ENCODE measurements around the gene SERPINB1. TPM values are rescaled to one million over a fixed set of nuclear protein-coding genes. Genes with fewer than 3 reads are reported as not detected.

SERPINB1 gene
- total RNA-seq, 1 experiment from 2014 or later = 73.2 TPM

- no peak for TF ChIP-seq MAX (IDR thresholded peaks at IDR 0.05)
- no peak for TF ChIP-seq POLR2A (IDR thresholded peaks at IDR 0.05; ENCODE audit: borderline replicate concordance, extremely low read depth, insufficient read depth, insufficient read length)
- peak; percentile 58 for TF ChIP-seq SP1 (IDR thresholded peaks at IDR 0.05; ENCODE audit: low read depth)
These were observed 23.7 kb downstream of the SERPINB1 start (continued) for GRCh38 chr6:2817903-2818443.

DNA sequence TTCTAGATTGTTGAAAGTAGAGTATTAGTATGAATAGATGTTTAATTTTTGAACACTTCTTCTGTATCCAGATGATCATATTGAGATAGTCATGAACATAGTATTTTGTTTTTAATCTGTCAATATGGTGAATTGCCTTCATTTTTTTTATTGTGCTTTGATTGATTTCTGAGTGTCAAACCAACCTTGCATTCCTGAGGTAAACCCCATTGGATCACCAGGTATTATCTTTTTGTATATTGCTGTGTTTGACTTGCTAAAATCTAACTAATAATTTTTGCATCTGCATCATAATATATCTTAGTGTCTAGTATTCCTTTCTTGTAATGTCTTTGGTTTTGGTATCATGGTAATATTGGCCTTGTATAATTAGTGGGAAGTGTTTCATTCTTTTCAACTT, 25.5 kb downstream of the SERPINB1 start:
- H3K4me1 ChIP-seq (ENCODE audit: control insufficient read depth in 1 of 2, insufficient read depth in 2 of 2, low read length in 2 of 2) = peaks cover 4 to 18% of the 10 kb centered on the region in 2 experiments
- no peaks in the 10 kb centered on the region for H3K9me2 ChIP-seq (ENCODE audit: insufficient read depth)
- no peak overlapping the region for H2AFZ ChIP-seq (ENCODE audit: low read depth, low read length, poor library complexity, severe bottlenecking)
- no peak overlapping the region for H3K4me3 ChIP-seq (replicated peaks in 1 of 2; ENCODE audit: low read depth in 1 of 2, low read length in 2 of 2)
- H3K27ac ChIP-seq (ENCODE audit: low read depth, low read length) = no peak overlapping the region
- H3K36me3 ChIP-seq (ENCODE audit: control insufficient read depth in 1 of 2, insufficient read depth in 2 of 2, low read length in 2 of 2) = no peaks in the 10 kb centered on the region
- no peak overlapping the region for H3K9ac ChIP-seq (ENCODE audit: low read length)
- no peak for DNase-seq (ENCODE audit: low read depth, low spot score)
- CTCF ChIA-PET = no interaction called here
- no TSS peak for BruUV-seq (replicated peaks)
- no peak overlapping the region for H3K4me2 ChIP-seq (ENCODE audit: low read length)
- no peaks in the 10 kb centered on the region for H3K27me3 ChIP-seq (ENCODE audit: insufficient read depth, low read length)
- RAD21 ChIA-PET (ENCODE audit: low non-redundant PET in 1 of 2, low total read pairs in 2 of 2, uncharacterized antibody in 2 of 2, unreplicated experiment in 2 of 2) = no interaction called here
- TF ChIP-seq CBX3 (IDR thresholded peaks at IDR 0.05; ENCODE audit: low read depth) = peak; percentile 68; the same call in 1 of the 2 replicates
- no peak for TF ChIP-seq ZFX (IDR thresholded peaks at IDR 0.05)
- POLR2A ChIA-PET = no interaction called here
- no peaks in the 10 kb centered on the region for H4K20me1 ChIP-seq (ENCODE audit: insufficient read depth)
- no peaks in the 10 kb centered on the region for H3K79me2 ChIP-seq (ENCODE audit: insufficient read depth, low read length)
- no peak for ATAC-seq
- intact Hi-C loops (cut with micrococcal nuclease) = no loop called here
- H3K9me3 ChIP-seq (ENCODE audit: control insufficient read depth in 1 of 2, insufficient read depth in 1 of 2, low read depth in 1 of 2, low read length in 2 of 2) = peaks cover 5 to 7% of the 10 kb centered on the region in 2 experiments; a peak in 2 of 4 replicates

- no TSS peak for BruUV-seq (replicated peaks)
- H3K4me1 ChIP-seq (ENCODE audit: control insufficient read depth in 1 of 2, insufficient read depth in 2 of 2, low read length in 2 of 2) = peaks cover 14 to 32% of the 10 kb centered on the region in 2 experiments
- H3K9ac ChIP-seq (ENCODE audit: low read length) = no peak overlapping the region
- RAD21 ChIA-PET (ENCODE audit: low non-redundant PET in 1 of 2, low total read pairs in 2 of 2, uncharacterized antibody in 2 of 2, unreplicated experiment in 2 of 2) = no interaction called here
- no peak for DNase-seq (ENCODE audit: low read depth, low spot score)
- no peak overlapping the region for H3K27ac ChIP-seq (ENCODE audit: low read depth, low read length)
- intact Hi-C loops (cut with micrococcal nuclease) = no loop called here
- H3K9me3 ChIP-seq (ENCODE audit: control insufficient read depth in 1 of 2, insufficient read depth in 1 of 2, low read depth in 1 of 2, low read length in 2 of 2) = peaks cover 5 to 7% of the 10 kb centered on the region in 2 experiments; a peak in 2 of 4 replicates
- no peaks in the 10 kb centered on the region for H3K9me2 ChIP-seq (ENCODE audit: insufficient read depth)
- no peak for ATAC-seq
- no peak overlapping the region for H3K4me2 ChIP-seq (ENCODE audit: low read length)
- no peak overlapping the region for H3K4me3 ChIP-seq (replicated peaks in 1 of 2; ENCODE audit: low read depth in 1 of 2, low read length in 2 of 2)
- no peaks in the 10 kb centered on the region for H3K27me3 ChIP-seq (ENCODE audit: insufficient read depth, low read length)
- H3K79me2 ChIP-seq (ENCODE audit: insufficient read depth, low read length) = no peaks in the 10 kb centered on the region
- CTCF ChIA-PET = no interaction called here
- H3K36me3 ChIP-seq (ENCODE audit: control insufficient read depth in 1 of 2, insufficient read depth in 2 of 2, low read length in 2 of 2) = no peaks in the 10 kb centered on the region
- no peak overlapping the region for H2AFZ ChIP-seq (ENCODE audit: low read depth, low read length, poor library complexity, severe bottlenecking)
- H4K20me1 ChIP-seq (ENCODE audit: insufficient read depth) = no peaks in the 10 kb centered on the region
- POLR2A ChIA-PET = no interaction called here
- TF ChIP-seq FOSL1 (IDR thresholded peaks at IDR 0.05; ENCODE audit: low read depth) (no peak), YY1 (IDR thresholded peaks at IDR 0.05; ENCODE audit: extremely low read depth, insufficient replicate concordance, low read depth, low read length) (no peak), POLR2AphosphoS5 (IDR thresholded peaks at IDR 0.05; ENCODE audit: low read depth, low read length) (no peak), POLR2A (IDR thresholded peaks at IDR 0.05; ENCODE audit: borderline replicate concordance, extremely low read depth, insufficient read depth, insufficient read length) (no peak), EGR1 (IDR thresholded peaks at IDR 0.05; ENCODE audit: low read depth) (no peak), REST (IDR thresholded peaks at IDR 0.05; ENCODE audit: low read depth) (no peak), EZH2 (IDR thresholded peaks at IDR 0.05) (no peak), SRF (IDR thresholded peaks at IDR 0.05; ENCODE audit: low read depth) (no peak), MAX (IDR thresholded peaks at IDR 0.05) (no peak), TCF7L2 (IDR thresholded peaks at IDR 0.05; ENCODE audit: borderline replicate concordance, extremely low read depth, insufficient read depth, insufficient read length) (no peak), CBX3 (IDR thresholded peaks at IDR 0.05; ENCODE audit: low read depth) (no peak), EZH2phosphoT487 (IDR thresholded peaks at IDR 0.05; ENCODE audit: borderline replicate concordance) (no peak)
- TF ChIP-seq, protein P1, sequence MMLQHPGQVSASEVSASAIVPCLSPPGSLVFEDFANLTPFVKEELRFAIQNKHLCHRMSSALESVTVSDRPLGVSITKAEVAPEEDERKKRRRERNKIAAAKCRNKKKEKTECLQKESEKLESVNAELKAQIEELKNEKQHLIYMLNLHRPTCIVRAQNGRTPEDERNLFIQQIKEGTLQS (IDR thresholded peaks at IDR 0.05) = no peak
These were observed 29.0 kb downstream of the SERPINB1 start for GRCh38 chr6:2812695-2813094.
